ENCODE measurements around the gene LSS.
A peak's percentile ranks its signal among the peaks of the same experiment; 100 is the strongest.
"Not testable (repeated sequence)": the region's sequence is repeated elsewhere in the genome, so short reads cannot be mapped to it uniquely, and the experiment has no call there.

Gene LSS

DNA sequence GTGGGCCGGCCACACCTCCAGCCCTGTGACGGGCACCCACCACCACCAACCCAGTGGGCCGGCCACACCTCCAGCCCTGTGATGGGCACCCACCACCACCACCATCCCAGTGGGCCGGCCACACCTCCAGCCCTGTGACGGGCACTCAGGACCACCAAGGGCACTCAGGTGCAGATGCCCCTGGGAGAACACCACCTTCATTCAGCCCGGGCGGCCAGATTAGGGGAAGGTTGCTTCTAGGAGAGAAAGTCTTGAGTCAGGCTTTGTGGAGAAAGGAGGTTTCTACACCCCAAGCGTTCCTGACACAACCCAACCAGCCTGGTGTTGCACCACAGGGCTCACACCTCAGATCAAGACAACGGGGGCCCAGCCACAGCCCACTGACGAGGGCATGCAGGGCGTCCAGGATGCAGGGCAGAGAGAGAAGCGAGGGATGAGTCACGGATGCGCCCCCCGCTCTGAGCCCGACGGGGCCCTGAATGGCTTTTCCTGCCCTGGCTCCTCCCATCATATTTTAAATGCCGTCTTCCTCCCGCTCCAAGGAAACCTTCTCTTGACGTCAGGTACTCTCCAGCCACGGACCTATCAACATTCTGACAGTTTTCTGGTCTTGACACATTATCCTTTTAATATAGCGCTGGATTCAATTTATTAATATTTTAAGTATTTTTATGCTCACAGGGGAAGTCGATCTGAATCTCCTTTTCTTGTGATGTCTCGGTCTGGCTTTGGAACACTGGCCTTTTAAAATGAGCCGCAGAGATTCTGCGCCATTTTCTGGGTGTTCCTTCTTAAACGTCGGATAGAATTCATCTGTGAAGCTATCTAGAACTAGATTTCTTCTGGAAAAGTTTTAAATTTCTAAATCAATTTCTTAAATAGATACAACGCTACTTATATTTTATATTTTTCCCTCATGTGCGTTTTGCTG, 43.7 kb downstream of the LSS start:
- H3K4me3 ChIP-seq (ENCODE audit: low read depth, low read length): peak overlapping the region; percentile 38
- DNase-seq (ENCODE audit: low read depth): peak; percentile 90
- TF ChIP-seq, protein P1, sequence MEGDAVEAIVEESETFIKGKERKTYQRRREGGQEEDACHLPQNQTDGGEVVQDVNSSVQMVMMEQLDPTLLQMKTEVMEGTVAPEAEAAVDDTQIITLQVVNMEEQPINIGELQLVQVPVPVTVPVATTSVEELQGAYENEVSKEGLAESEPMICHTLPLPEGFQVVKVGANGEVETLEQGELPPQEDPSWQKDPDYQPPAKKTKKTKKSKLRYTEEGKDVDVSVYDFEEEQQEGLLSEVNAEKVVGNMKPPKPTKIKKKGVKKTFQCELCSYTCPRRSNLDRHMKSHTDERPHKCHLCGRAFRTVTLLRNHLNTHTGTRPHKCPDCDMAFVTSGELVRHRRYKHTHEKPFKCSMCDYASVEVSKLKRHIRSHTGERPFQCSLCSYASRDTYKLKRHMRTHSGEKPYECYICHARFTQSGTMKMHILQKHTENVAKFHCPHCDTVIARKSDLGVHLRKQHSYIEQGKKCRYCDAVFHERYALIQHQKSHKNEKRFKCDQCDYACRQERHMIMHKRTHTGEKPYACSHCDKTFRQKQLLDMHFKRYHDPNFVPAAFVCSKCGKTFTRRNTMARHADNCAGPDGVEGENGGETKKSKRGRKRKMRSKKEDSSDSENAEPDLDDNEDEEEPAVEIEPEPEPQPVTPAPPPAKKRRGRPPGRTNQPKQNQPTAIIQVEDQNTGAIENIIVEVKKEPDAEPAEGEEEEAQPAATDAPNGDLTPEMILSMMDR (IDR thresholded peaks at IDR 0.05; ENCODE audit: insufficient read depth, low read depth, low read length, missing control alignments): no peak

DNA sequence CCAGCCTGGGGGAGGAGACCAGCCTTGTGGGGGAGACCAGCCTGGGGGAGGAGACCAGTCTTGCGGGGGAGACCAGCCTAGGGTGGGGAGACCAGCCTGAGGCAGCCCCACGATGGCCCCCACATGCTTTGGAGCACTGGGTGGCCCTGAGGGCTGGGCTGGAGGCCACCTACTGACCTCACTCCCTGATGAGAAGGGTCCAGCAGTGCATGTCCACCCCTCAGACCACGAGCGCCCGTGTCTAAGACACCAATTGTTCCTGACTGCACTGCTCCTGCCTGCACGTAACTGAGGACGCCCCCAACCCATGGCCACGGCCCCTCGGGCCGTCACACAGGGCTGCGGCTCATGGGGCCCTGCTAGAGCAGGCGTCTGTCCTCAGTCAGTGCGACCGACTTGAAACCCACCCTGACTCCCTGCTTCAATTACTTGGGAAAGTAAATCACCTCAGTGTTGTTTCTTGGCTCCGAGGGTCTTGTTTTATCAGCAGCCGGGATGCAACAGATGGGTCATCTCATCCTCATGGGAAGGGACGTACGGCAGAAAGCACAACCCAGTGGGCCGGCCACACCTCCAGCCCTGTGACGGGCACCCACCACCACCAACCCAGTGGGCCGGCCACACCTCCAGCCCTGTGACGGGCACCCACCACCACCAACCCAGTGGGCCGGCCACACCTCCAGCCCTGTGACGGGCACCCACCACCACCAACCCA, 44.5 kb downstream of the LSS start, which contains the start of gene SPATC1L:
SPATC1L (minus strand) TSS at position 550 of the 715 bp plus-strand sequence. CDS start 1,643 bp downstream, outside the sequence.
- peak; percentile 81 for DNase-seq (ENCODE audit: low read depth)
- TF ChIP-seq, protein P1 (IDR thresholded peaks at IDR 0.05; ENCODE audit: insufficient read depth, low read depth, low read length, missing control alignments): no peak
- peak within 1 kb of the TSS; percentile 68 for H3K4me3 ChIP-seq (ENCODE audit: low read depth, low read length)

DNA sequence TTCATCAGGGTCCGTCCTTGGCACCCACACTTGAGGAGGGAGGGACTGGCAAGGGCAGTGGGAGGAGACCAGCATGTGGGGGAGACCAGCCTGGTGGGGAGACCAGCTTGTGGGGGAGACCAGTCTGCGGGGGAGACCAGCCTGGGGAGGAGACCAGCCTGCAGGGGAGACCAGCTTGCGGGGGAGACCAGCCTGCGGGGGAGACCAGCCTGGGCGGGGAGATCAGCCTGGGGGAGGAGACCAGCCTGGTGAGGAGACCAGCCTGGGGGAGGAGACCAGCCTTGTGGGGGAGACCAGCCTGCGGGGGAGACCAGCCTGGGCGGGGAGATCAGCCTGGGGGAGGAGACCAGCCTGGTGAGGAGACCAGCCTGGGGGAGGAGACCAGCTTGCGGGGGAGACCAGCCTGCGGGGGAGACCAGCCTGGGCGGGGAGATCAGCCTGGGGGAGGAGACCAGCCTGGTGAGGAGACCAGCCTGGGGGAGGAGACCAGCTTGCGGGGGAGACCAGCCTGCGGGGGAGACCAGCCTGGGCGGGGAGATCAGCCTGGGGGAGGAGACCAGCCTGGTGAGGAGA, 45.2 kb downstream of the LSS start:
- H3K4me3 ChIP-seq (ENCODE audit: low read depth, low read length): peak overlapping the region; percentile 68

DNA sequence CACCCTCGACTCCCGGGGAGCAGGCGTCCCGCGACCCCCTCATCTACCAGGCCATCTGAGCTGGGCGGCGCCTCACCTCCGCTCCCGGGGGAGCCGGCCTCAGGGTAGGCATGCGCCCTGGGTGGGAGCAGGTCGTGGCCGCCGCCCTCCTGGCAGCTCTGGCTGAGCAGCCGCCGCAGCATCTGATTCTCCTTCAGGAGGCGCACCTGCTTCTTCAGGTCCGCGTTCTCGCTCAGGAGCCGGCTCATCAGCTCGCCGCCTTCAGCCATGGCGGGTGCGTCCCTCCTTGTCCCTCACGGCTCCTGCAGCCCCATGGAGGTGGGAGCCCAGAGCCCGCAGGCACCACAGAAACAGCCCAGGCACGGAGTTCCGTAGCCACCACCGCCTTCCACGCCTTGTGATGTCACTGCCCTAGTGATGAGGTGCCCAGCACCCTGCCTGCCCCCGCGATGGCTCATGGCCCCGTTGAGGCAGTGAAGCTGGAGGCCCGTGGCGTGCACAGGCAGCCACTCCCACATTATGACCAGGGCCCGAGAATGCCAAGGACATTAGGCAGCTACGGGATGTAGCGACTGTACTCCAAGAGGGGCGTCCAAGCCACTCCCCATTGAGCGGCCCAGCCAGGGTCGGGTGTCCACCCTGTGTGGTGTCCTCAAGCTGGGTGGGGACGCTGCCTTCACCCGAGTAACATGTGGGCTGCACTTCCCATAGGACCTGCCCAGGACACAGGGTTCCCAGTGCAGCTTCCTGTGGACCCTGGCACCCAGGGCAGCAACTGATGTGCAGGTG, 45.8 kb downstream of the LSS start:
- TF ChIP-seq, protein P1 (IDR thresholded peaks at IDR 0.05; ENCODE audit: insufficient read depth, low read depth, low read length, missing control alignments): no peak
- DNase-seq (ENCODE audit: low read depth): no peak
- peak overlapping the region; percentile 25; the same call in 1 of the 2 replicates for H3K4me3 ChIP-seq (ENCODE audit: low read depth, low read length)

More for the DNA sequence above, 45.2 kb downstream of the LSS start:
- DNase-seq (ENCODE audit: low read depth): not testable (repeated sequence)

DNA sequence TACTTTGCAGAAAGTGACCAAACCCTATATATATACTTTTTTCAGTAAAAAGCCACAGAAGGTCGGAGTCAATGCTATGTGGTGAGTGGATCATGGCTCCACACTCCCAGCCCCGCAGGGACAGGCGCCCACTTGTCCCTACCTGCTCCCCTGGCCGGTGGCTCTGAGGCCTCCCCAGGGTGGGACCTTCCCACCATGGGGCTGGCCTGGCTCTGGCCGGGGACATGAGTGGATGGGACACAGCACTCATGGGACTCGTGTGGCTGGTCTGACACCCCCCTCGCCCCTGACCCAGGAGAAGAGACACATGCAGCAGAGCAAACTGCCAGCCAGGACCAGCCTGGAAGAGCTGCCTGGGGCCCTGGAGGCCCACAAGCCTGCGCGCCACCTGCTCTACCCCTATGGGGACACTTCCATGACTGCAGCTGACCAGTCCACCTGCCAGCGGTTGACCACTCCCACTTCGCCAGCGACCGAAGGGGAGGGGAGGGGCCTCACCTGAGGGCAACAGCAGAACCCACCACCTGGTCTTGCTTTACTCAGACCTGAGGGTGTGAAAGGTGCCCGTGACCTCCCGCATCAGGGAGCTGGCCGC, 46.5 kb downstream of the LSS start:
- no peak for DNase-seq (ENCODE audit: low read depth)
- no peak overlapping the region for H3K4me3 ChIP-seq (ENCODE audit: low read depth, low read length)
- TF ChIP-seq, protein P1 (IDR thresholded peaks at IDR 0.05; ENCODE audit: insufficient read depth, low read depth, low read length, missing control alignments): no peak

DNA sequence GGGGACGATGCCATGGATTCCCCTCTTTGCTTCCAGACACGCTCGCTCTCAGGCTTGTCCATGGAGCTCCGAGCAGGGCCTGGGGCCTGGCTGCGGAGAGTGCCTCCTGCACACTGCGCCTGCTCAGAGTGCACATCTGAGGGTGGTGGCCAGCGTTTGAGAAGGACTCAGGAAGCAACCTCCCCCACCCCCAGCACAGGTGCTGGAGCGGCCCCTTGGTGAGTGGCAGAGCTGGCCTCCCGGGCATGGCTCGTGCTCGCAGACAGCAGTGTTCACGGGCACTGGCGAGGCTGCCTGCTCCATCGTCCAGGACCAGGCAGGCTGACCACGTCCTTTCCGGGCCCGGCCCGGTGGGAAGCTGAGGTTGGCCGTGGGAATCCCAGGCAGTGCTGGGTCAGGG, 47.1 kb downstream of the LSS start:
- no peak for DNase-seq (ENCODE audit: low read depth)
- TF ChIP-seq, protein P1 (IDR thresholded peaks at IDR 0.05; ENCODE audit: insufficient read depth, low read depth, low read length, missing control alignments): no peak

More for the DNA sequence above, 47.1 kb downstream of the LSS start:
- H3K4me3 ChIP-seq (ENCODE audit: low read depth, low read length): no peak overlapping the region

Data from GM12865 (cell line).